SK-N-SH (cell line): ENCODE measurements around the gene GBA3.

Source experiments
- CHD2 ChIP-seq: fragments of 150-350 bp; IDR thresholded peaks from 2 replicates; pipeline ENCODE4 v1.6.1; 2018; ENCODE audit warnings: low read length; ENCODE audit not compliant: partially characterized antibody
- FOXM1 ChIP-seq: IDR thresholded peaks from 2 replicates; pipeline ENCODE4 v1.4.0; 2012; ENCODE audit warnings: low read depth, mild to moderate bottlenecking
- NRF1 ChIP-seq: IDR thresholded peaks from 2 replicates; pipeline ENCODE4 v1.6.1; 2012; ENCODE audit warnings: low read depth, mild to moderate bottlenecking, low read length
- SIN3A ChIP-seq: IDR thresholded peaks from 2 replicates; pipeline ENCODE4 v1.6.1; 2012; ENCODE audit warnings: low read depth, mild to moderate bottlenecking, low read length, moderate library complexity, borderline replicate concordance
- SMC3 ChIP-seq: IDR thresholded peaks from 2 replicates; pipeline ENCODE4 v1.6.1; 2012; ENCODE audit warnings: low read depth, low read length, improper control_type of control experiment
- YY1 ChIP-seq: IDR thresholded peaks from 2 replicates; pipeline ENCODE4 v1.4.0; 2012; ENCODE audit warnings: low read depth, mild to moderate bottlenecking
- TF ChIP-seq, protein P1 (sequence below): fragments of 200-600 bp; sonication (generic); IDR thresholded peaks from 2 replicates; pipeline ENCODE4 v1.6.1; 2017; ENCODE audit warnings: antibody characterized with exemption, mild to moderate bottlenecking, moderate library complexity
- TF ChIP-seq, protein P2 (sequence below): IDR thresholded peaks from 2 replicates; pipeline ENCODE4 v1.4.0; 2012; ENCODE audit warnings: low read depth
- TF ChIP-seq, protein P3 (sequence below): IDR thresholded peaks from 2 replicates; pipeline ENCODE4 v1.6.1; 2012; ENCODE audit warnings: mild to moderate bottlenecking, low read depth, low read length, moderate library complexity
- TF ChIP-seq, protein P4 (sequence below): IDR thresholded peaks from 2 replicates; pipeline ENCODE4 v1.4.0; 2012; ENCODE audit warnings: low read depth, borderline replicate concordance

DNA sequence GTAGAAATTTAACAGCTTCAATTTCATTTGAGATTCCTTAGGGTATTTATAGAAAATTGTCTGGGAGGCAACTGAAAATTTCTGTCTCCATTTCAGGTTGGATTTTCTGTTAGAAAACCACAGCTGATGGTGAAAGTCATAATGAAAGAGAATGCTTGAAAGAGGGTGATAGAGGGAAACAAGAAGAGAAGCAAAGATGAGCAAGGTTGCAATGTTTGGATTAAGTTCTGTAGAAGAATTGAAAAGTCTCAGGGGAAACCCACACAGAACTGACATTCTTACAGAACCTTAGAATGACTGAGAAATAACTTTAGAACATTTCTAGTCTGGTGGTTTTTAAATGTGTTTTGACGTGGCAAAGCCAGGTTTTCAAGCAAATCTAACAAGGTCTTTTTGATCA is 14.7 kb downstream of the GBA3 start:
- TF ChIP-seq, protein P1, sequence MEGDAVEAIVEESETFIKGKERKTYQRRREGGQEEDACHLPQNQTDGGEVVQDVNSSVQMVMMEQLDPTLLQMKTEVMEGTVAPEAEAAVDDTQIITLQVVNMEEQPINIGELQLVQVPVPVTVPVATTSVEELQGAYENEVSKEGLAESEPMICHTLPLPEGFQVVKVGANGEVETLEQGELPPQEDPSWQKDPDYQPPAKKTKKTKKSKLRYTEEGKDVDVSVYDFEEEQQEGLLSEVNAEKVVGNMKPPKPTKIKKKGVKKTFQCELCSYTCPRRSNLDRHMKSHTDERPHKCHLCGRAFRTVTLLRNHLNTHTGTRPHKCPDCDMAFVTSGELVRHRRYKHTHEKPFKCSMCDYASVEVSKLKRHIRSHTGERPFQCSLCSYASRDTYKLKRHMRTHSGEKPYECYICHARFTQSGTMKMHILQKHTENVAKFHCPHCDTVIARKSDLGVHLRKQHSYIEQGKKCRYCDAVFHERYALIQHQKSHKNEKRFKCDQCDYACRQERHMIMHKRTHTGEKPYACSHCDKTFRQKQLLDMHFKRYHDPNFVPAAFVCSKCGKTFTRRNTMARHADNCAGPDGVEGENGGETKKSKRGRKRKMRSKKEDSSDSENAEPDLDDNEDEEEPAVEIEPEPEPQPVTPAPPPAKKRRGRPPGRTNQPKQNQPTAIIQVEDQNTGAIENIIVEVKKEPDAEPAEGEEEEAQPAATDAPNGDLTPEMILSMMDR = no peak
- TF ChIP-seq SIN3A (no peak), CHD2 (no peak), YY1 (no peak), NRF1 (no peak), SMC3 (no peak), FOXM1 (no peak)
- TF ChIP-seq, protein P2, sequence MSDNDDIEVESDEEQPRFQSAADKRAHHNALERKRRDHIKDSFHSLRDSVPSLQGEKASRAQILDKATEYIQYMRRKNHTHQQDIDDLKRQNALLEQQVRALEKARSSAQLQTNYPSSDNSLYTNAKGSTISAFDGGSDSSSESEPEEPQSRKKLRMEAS = no peak
- TF ChIP-seq, protein P3, sequence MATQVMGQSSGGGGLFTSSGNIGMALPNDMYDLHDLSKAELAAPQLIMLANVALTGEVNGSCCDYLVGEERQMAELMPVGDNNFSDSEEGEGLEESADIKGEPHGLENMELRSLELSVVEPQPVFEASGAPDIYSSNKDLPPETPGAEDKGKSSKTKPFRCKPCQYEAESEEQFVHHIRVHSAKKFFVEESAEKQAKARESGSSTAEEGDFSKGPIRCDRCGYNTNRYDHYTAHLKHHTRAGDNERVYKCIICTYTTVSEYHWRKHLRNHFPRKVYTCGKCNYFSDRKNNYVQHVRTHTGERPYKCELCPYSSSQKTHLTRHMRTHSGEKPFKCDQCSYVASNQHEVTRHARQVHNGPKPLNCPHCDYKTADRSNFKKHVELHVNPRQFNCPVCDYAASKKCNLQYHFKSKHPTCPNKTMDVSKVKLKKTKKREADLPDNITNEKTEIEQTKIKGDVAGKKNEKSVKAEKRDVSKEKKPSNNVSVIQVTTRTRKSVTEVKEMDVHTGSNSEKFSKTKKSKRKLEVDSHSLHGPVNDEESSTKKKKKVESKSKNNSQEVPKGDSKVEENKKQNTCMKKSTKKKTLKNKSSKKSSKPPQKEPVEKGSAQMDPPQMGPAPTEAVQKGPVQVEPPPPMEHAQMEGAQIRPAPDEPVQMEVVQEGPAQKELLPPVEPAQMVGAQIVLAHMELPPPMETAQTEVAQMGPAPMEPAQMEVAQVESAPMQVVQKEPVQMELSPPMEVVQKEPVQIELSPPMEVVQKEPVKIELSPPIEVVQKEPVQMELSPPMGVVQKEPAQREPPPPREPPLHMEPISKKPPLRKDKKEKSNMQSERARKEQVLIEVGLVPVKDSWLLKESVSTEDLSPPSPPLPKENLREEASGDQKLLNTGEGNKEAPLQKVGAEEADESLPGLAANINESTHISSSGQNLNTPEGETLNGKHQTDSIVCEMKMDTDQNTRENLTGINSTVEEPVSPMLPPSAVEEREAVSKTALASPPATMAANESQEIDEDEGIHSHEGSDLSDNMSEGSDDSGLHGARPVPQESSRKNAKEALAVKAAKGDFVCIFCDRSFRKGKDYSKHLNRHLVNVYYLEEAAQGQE = no peak
- TF ChIP-seq, protein P4, sequence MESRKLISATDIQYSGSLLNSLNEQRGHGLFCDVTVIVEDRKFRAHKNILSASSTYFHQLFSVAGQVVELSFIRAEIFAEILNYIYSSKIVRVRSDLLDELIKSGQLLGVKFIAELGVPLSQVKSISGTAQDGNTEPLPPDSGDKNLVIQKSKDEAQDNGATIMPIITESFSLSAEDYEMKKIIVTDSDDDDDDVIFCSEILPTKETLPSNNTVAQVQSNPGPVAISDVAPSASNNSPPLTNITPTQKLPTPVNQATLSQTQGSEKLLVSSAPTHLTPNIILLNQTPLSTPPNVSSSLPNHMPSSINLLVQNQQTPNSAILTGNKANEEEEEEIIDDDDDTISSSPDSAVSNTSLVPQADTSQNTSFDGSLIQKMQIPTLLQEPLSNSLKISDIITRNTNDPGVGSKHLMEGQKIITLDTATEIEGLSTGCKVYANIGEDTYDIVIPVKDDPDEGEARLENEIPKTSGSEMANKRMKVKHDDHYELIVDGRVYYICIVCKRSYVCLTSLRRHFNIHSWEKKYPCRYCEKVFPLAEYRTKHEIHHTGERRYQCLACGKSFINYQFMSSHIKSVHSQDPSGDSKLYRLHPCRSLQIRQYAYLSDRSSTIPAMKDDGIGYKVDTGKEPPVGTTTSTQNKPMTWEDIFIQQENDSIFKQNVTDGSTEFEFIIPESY = no peak
